OCI-M2 (cell line): Measurements from ENCODE around the gene CAMK1G.

Experiments
- DNase-seq: peaks from one replicate; lab custom pipeline; 2025; ENCODE audit not compliant: unreplicated experiment; lab: John Stamatoyannopoulos, UW

CAMK1G gene

GRCh38 chr1:209583408-209583807 is at the start of gene CAMK1G:
Gene CAMK1G (plus strand): TSS chr1:209583714. CDS start chr1:209594984, 11,270 bp downstream.
- DNase-seq: no peak

DNA sequence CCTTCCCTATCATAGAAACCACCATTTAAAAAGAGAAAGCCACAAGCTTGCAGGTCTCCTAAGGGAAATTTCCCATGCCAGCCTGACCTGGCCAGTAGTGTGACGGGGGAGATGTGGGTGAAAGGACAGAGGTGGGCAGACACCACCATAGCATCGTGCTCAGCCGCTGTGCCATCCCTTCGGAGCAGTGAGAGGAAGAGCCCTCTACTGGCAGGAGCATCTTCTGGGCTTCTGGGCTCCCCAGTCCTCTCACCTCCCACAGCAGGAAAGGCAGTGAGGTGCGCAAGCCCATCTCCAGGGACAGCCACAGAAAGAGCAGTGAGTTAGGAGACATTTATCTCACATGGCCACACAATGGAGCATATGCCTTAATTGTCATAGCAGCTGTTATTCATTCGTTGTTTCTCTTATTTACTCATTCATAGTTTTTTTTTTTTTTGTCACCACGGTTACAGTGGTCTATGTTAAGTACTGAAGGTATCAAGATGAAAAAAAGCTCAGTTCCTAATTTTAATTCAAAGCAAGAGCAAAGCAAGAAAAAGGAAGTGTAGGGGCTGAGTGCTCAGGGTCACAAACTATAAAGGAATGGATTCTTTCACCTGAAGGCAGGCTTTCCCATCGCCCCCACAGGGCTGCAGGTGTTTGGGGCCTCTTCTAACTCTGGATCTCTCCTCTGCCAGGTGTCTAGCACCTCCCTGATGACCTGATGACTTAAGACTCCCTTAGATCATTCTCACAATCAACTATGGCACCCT is 48.8 kb upstream of the CAMK1G start:
- no peak for DNase-seq

DNA sequence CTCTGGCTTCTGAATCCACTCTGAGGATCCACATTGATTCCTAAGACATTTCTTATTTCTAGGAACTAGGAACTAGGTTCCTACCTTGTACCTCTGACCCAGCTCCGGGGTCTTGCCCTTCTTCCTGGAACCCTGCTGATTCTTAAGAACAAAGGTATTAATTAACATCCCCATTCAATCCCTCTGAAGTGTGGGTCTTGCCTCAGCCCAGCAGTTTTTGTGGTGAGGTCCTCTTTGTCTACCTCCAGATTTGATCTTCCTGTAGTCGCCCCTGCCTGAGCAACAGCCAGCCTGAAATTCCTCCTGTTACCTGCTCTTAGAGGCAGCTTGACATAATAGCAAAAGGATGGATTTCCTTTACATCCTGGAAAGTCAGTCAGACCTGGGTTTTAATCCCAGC is 46.7 kb upstream of the CAMK1G start:
- DNase-seq: no peak

DNA sequence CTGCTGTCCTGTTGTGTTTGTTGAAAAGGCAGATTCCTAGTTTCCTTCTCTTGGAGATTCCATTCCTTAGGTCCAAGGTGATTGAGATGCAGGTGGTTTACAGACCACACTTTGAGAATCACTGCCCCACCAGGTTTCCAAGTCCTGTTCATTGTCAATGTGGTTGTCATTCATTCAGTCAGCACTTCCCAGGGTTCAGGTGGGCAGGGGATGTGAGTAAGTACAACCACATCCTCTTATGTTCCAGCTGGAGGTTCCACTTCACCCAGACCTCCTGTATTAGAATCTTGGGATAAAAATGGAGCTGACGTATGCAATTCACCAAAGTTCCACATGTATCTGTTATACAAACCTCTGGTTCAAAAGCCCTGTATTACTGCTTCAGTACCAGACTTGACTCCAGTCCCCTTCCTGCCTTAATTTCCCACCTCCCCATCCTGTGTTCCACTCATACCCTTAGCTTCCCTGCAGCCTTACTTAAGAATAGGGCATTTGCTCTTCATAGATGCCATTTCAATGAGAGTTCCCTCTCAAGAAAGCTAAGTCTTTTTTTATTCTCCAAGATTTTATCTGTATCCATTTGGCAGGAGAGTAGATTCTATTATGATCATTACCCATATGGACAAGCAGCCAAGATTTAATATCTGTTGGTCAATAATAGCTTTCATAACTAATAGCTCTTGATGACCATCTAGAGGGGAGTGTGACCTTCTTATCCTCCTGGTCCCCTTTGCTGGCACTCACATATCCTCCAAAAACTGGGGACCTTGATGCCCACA is 46.0 kb upstream of the CAMK1G start:
- DNase-seq: no peak

- no peak for DNase-seq
Observed at GRCh38 chr1:209539576-209539975, 43.9 kb upstream of the CAMK1G start.

GRCh38 chr1:209542585-209542984 is 40.9 kb upstream of the CAMK1G start:
- DNase-seq: no peak

DNA sequence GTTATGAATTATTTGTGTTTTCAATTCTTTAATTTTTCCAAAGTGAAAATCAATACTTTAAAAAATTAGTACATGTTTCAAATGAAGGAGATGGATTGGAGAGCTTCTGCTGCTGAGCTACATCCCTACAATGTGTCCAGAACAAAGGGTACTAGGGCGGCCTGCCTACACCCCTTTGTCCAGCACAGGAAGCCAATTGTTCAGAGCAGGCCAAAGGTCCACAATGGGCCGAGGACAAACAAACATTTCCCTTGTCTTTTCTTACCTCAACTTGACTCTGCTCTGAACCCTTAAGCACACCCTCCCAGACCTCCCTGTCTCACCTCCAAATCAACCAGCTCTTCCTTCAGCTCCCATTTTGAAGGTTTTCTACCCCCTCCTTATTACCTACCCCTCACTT is 39.4 kb upstream of the CAMK1G start:
- no peak for DNase-seq

DNA sequence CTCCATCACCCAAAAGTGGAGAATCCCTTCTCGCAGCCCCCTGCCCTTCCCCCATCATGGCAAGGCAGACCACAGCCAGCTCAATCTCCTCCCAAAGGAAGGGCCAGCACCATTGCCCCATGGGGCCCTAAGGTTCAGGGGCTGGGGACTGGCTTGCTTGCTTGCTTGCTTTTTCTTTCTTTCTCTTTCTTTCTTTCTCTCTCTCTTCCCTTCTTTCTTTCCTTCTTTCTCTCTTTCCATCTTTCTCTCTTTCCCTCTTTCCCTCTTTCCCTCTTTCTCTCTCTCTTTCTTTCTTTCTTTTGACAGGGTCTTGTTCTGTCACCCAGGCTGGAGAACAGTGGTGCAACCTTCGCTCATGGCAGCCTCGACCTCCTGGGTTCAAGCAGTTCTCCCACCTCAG is 38.1 kb upstream of the CAMK1G start:
- no peak for DNase-seq

GRCh38 chr1:209546390-209547085 is 37.0 kb upstream of the CAMK1G start:
- no peak for DNase-seq

GRCh38 chr1:209547626-209548025 is 35.9 kb upstream of the CAMK1G start:
- DNase-seq: no peak

GRCh38 chr1:209549443-209550205 is 33.9 kb upstream of the CAMK1G start:
- no peak for DNase-seq

DNA sequence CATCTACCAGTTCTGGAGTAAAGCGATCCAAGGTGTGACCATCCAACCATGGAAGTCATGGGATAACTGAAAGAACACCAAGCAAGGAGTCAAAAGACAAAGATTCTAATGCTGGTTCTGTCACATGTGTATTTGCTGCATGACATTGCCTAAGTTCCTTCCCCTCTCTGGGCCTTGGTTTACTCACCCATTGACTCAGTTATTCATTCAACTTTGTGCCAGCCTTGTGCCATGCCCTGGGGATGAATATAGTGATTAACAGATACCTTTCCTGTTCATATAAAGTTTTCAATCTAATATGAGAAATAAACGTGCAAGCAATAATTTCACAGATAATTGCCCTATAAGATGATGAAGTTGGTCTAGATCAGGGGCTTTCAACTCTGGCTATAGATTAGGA is 33.0 kb upstream of the CAMK1G start:
- no peak for DNase-seq

GRCh38 chr1:209552406-209553264 is 30.9 kb upstream of the CAMK1G start:
- DNase-seq: no peak

- no peak for DNase-seq
Observed at GRCh38 chr1:209554761-209555611, 28.5 kb upstream of the CAMK1G start.

GRCh38 chr1:209556162-209556690 is 27.3 kb upstream of the CAMK1G start:
- DNase-seq: no peak

DNA sequence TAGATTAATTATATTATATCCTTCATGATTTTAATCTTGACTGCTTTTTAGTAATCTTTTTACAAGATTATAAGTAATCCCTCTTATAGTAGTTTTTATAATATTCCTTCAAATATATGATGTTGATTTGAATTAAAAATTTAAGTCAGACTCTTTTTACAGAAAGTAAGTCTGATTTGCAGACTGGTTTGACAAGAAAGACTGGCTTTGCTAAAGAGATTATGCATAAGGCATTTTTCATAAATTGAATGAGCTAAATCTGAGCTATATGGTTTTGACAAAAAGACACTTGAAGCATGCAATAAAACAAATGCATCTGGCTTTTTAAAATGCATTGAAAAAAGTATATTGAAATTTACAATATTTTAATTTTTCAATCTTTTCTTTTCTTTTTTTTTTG is 26.3 kb upstream of the CAMK1G start:
- DNase-seq: no peak

DNA sequence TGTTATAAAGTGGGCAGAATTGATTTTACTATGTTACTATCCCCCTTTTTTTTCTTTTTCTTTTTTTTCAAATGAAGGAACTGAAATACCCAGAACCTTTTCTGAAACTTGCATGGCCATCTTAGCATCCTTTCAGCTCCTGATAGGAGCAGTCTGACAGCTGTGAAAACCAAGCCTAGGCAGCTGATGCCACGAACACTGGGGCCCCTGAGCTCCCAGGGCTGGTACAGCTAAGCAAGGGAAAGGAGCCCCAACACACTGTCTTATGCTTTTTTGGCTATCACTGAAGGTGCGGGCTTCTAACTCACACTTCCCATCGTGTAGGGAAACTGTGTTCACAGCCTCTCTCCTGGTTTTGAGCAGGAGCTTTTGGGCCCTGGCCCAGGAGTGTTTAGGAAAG is 23.0 kb upstream of the CAMK1G start:
- DNase-seq: no peak

- DNase-seq: no peak
Observed at GRCh38 chr1:209560952-209561351, 22.6 kb upstream of the CAMK1G start.

DNA sequence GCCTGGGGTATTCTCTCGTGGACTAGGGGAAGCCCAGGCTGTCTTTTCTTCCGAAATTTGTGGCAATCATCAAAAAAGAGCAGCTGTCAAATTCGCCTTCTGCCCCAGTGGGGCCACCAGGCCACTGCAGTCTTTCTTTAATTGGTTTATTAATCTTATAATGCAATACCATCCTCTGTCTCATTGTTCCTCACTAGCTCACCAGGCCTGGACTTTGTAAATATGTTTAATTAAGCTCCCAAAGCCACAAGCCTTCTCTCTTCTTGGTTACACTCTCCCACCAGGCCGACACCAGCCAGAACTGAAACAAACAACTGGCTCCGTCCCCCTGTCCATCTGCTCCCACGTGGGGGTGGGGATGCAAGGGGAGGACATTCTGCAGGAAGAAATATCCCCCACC is 22.0 kb upstream of the CAMK1G start:
- no peak for DNase-seq
